Common myeloid progenitor, CD34-positive (primary cell): Measurements from ENCODE around the gene SLC28A3.

Source experiments
- CTCF ChIA-PET: fragments of 350-600 bp; sonication (Branson Sonifier 250); formaldehyde crosslinking; loops from one replicate; lab custom pipeline; 2021; ENCODE audit warnings: antibody characterized with exemption; lab: Charles Lee
- POLR2A ChIA-PET: fragments of 350-600 bp; sonication (Branson Sonifier 250); formaldehyde crosslinking; loops from one replicate; lab custom pipeline; 2021; ENCODE audit warnings: antibody characterized with exemption; lab: Charles Lee
- DNase-seq, 3 donors: peaks; one replicate each; pipeline versions ENCODE4 v3.0.0 to v3.0.0-alpha.2; 2013
- H3K27ac ChIP-seq, 2 experiments: 1 replicate in 1 of 2; 2 replicates in 1 of 2; pipeline ENCODE4 v1.7.0; 2013; ENCODE audit warnings: inconsistent platforms in 2 of 2, low read length in 2 of 2, mild to moderate bottlenecking in 2 of 2, low read depth in 1 of 2, moderate library complexity in 1 of 2; ENCODE audit not compliant: severe bottlenecking in 2 of 2, insufficient read depth in 1 of 2, poor library complexity in 1 of 2
- H3K27me3 ChIP-seq, 5 experiments: replicated peaks in 2 of 5; 1 replicate in 3 of 5; 2 replicates in 2 of 5; pipeline versions ENCODE4 v1.6.1 to v1.7.0; 2013; ENCODE audit warnings: low read length in 4 of 5, mild to moderate bottlenecking in 2 of 5, moderate library complexity in 2 of 5, inconsistent platforms in 1 of 5; ENCODE audit not compliant: insufficient read depth in 5 of 5, control insufficient read depth in 4 of 5
- H3K36me3 ChIP-seq, 4 experiments: 1 replicate in 2 of 4; 2 replicates in 2 of 4; pipeline versions ENCODE4 v1.6.1 to v1.7.0; 2013; ENCODE audit warnings: low read length in 3 of 4, control low read depth in 1 of 4, mild to moderate bottlenecking in 1 of 4; ENCODE audit not compliant: control insufficient read depth in 4 of 4, insufficient read depth in 4 of 4
- H3K4me1 ChIP-seq, 4 experiments: 1 replicate in 3 of 4; 2 replicates in 1 of 4; pipeline versions ENCODE4 v1.6.1 to v1.7.1; 2013; ENCODE audit warnings: low read length in 3 of 4, mild to moderate bottlenecking in 3 of 4, control low read depth in 1 of 4, inconsistent platforms in 1 of 4, moderate library complexity in 1 of 4; ENCODE audit not compliant: control insufficient read depth in 4 of 4, insufficient read depth in 4 of 4; ENCODE audit errors: control extremely low read depth in 1 of 4
- H3K4me3 ChIP-seq, 7 experiments: 1 replicate in 4 of 7; 2 replicates in 3 of 7; pipeline versions ENCODE4 v1.5.1 to v1.7.0; 2013; ENCODE audit warnings: mild to moderate bottlenecking in 7 of 7, low read length in 6 of 7, moderate library complexity in 6 of 7, inconsistent platforms in 2 of 7, low read depth in 2 of 7, control low read depth in 1 of 7; ENCODE audit not compliant: insufficient read depth in 4 of 7, control insufficient read depth in 1 of 7; ENCODE audit errors: extremely low read depth in 1 of 7
- H3K9me3 ChIP-seq, 5 experiments: 1 replicate in 4 of 5; 2 replicates in 1 of 5; pipeline versions ENCODE4 v1.6.1 to v1.7.1; 2013; ENCODE audit warnings: low read length in 4 of 5, mild to moderate bottlenecking in 2 of 5, inconsistent platforms in 1 of 5, low read depth in 1 of 5, moderate library complexity in 1 of 5; ENCODE audit not compliant: control insufficient read depth in 4 of 5, insufficient read depth in 2 of 5; ENCODE audit errors: control extremely low read depth in 1 of 5
- WGBS: methylation state at CpG from one replicate; pipeline ENCODE4 v1.1.5; 2013; ENCODE audit not compliant: insufficient coverage; 5-methylcytosine and 5-hydroxymethylcytosine counted together

The SLC28A3 gene

DNA sequence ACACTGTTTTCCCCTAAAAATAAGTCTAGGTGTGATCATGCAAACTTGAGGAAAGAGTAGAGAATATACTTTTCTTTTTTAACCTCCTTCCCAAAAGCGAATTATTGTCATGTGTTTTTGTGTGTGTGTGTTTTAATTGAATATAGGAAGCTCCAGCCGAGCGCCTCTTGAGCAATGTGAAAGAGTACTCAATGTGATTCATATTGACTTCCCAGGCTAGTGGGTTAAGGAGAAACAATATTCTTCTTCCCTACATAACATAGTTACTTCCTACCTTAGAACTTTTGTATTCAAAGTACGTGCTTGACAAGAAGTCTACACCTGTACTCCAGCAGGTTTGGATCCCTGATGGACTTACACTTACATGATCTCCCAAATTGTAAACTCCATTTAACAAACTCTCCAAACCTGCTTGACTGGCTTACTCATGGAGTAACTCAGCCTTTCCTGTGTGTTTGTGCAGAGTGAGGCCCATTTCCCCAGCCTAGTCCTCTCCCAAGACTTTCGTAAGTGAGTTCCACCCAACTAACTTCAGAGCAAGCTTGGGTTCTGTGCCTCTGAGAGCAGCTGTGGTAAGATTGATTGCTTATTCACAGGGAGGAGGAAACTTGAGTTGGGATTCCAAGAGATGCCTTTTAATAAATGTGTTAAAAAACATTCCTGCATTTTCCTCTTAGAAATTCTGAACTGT lies 9.3 kb downstream of the SLC28A3 start:
- H3K36me3 ChIP-seq: no peaks in the 10 kb centered on the region
- peaks cover 0 to 10% (median 4%) of the 10 kb centered on the region in 5 experiments for H3K9me3 ChIP-seq
- H3K27ac ChIP-seq: no peak overlapping the region
- ChIA-PET POLR2A (no interaction called here), CTCF (no interaction called here)
- H3K4me3 ChIP-seq: peak overlapping the region in 1 of 7 experiments; percentile 4
- no peak for DNase-seq
- no peaks in the 10 kb centered on the region for H3K4me1 ChIP-seq
- H3K27me3 ChIP-seq: peaks cover 0 to 5% (median 0%) of the 10 kb centered on the region in 5 experiments
- 100% methylated on average over 1 of the region's 5 CpGs for WGBS

DNA sequence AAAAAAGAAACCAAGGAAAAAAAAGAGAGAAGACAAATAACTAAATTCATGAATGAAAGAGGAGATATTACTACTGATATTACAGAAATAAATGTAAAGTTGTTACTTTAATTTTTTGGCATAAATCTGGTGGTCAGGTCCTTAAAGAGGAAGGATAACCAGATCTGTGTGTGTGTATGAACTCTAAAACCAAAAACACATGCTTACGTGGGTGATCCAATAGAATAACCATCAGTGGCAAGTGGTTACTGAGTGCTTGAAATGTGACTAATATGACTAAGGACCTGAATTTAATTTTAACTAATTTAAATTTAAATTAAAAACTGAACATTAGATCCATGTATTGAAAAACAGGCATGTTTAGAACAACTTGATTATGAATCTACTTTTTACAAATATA lies 10.3 kb downstream of the SLC28A3 start:
- DNase-seq: no peak
- H3K4me3 ChIP-seq: no peak overlapping the region
- no peaks in the 10 kb centered on the region for H3K4me1 ChIP-seq
- H3K9me3 ChIP-seq: peaks cover 0 to 10% (median 4%) of the 10 kb centered on the region in 5 experiments
- peaks cover 0 to 5% (median 0%) of the 10 kb centered on the region in 5 experiments for H3K27me3 ChIP-seq
- no peak overlapping the region for H3K27ac ChIP-seq
- no peaks in the 10 kb centered on the region for H3K36me3 ChIP-seq
- no CpG with 5 or more reads among the region's 1 CpG for WGBS
- ChIA-PET CTCF (interaction anchor here (1.3 kb wide), 1 partner anchor 27 kb away, joined by 3 read pairs; no protein-coding TSS in a partner anchor), POLR2A (no interaction called here)

DNA sequence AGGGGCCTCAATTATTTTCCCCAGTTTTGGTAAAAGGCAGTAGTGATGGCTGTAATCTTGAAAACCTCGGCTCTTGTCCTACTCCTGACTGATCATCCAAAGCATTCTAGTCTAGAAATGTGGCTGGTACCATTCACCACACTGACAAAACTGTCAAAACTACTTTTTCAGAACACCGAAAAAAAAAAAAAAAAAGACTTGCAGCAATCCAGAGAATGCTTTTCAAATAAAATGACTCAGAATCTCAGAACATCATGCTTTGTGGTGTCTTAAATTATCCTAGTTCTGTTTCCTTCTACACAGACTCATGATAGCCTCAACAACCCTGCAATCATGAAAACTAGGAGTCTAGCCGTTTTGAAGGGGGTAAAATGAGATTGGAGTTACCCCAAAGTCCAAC lies 13.4 kb downstream of the SLC28A3 start:
- POLR2A ChIA-PET: no interaction called here
- Histone ChIP-seq H3K27ac (no peak overlapping the region), H3K4me1 (peaks cover 0 to 8% (median 1%) of the 10 kb centered on the region in 4 experiments), H3K4me3 (no peak overlapping the region), H3K9me3 (peaks cover 0 to 10% (median 4%) of the 10 kb centered on the region in 5 experiments), H3K36me3 (no peaks in the 10 kb centered on the region), H3K27me3 (peaks cover 0 to 5% (median 0%) of the 10 kb centered on the region in 5 experiments)
- no peak for DNase-seq
- no CpG with 5 or more reads among the region's 3 CpGs for WGBS
- CTCF ChIA-PET: no interaction called here

DNA sequence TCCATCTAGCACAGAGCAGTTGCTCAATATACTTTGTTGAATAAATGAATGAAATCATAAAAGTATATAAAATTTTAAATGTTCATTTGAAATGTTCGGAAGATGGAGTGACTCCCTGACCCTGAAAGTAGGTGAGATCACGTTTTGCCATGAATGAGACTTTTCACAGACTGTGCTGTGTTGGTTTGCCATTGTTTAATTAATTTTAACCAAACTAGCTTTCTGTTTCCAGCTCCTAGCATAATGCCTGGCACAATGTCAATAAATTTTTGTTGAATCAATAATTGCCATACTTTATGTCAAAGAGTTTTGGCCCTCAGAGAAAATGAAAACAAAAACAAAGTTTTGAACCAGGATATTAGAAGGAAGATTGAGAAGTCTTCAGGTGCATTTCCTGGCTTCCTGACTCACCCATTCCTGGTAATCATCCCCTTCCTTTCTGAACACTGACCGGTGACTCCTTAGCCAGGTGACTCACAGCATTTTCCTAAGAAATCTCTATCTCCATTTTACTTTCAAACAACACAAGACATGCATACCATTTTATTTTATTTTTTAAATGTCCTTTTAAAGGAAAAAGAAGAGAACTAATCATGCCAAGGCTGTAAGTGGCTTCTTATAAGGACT lies 15.1 kb downstream of the SLC28A3 start:
- POLR2A ChIA-PET: no interaction called here

DNA sequence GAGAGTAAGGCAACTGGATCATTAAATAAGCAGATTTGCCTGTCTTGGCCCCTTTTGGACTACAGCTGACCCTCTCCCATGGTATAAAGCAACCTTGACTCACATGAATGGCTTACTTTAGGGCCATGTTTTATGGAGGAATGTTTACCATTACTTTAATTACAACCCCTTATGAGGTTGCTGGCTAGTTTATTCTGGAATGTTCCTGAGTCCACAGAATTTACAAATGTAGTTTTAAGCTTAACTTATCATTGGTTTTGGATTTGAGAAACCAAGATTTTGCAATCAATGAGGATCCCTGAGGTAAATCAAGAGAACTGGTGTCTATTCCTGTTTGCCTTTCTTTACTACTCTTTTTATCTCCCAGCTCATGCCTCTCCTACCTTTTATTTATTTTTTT lies 15.7 kb downstream of the SLC28A3 start:
- no peak overlapping the region for H3K4me3 ChIP-seq
- no peaks in the 10 kb centered on the region for H3K36me3 ChIP-seq
- H3K9me3 ChIP-seq: peaks cover 0 to 10% (median 4%) of the 10 kb centered on the region in 5 experiments
- peaks cover 0 to 8% (median 1%) of the 10 kb centered on the region in 4 experiments for H3K4me1 ChIP-seq
- no peaks in the 10 kb centered on the region for H3K27me3 ChIP-seq
- H3K27ac ChIP-seq: no peak overlapping the region
- CTCF ChIA-PET: interaction anchor here (1.5 to 2.0 kb wide), 2 partner anchors 10 to 64 kb away, joined by 3 to 5 read pairs; no protein-coding TSS in a partner anchor
- POLR2A ChIA-PET: no interaction called here
- no peak for DNase-seq

More for the DNA sequence above, 15.1 kb downstream of the SLC28A3 start:
- Histone ChIP-seq H3K4me1 (peaks cover 0 to 8% (median 1%) of the 10 kb centered on the region in 4 experiments), H3K9me3 (peaks cover 0 to 10% (median 4%) of the 10 kb centered on the region in 5 experiments), H3K36me3 (no peaks in the 10 kb centered on the region), H3K27me3 (no peaks in the 10 kb centered on the region), H3K27ac (no peak overlapping the region), H3K4me3 (no peak overlapping the region)
- no peak for DNase-seq
- CTCF ChIA-PET: interaction anchor here (1.2 to 2.0 kb wide), 3 partner anchors 10 to 64 kb away, joined by 3 to 5 read pairs (median 3); no protein-coding TSS in a partner anchor
- WGBS: 86% methylated on average over 1 of the region's 3 CpGs

DNA sequence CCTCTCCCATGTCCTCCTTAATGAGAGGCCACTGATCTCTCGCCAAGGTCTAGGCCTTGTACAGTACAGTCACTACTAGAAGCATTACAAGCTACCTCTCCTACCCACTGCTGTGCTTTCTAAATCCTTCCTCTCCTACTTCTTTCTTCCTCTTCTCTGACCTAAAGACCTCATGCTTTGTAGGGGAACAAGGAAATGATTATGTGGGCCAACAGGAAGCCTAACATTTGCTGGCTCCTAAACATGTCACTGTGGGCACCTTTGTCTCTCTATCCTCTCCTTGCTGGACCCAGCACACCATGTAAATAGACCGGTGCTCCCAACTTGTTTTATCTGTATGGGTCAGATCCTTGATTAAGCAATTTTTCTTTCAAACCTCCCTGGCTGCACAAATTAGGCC lies 16.7 kb downstream of the SLC28A3 start:
- POLR2A ChIA-PET: no interaction called here
- 69% methylated on average over 2 of the region's 2 CpGs for WGBS

DNA sequence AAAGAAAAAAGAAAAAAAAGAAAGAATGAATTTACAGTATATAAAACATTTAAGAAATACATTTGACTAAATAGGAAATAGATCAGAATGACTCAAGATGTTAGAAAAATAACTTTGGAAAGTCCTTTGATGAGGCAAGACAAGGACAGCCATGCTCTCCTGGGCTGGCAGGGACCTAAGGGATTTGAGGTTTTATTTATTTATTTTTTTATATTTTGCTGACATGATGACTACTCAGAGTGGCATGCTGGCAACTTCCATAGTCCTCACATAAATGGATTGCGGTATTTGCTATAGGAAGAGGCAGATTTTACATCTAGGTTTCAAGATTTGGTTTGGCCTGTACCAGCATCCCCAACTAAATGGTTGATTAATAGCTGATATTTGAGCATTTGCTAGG lies 17.7 kb downstream of the SLC28A3 start:
- CTCF ChIA-PET: no interaction called here
- no peaks in the 10 kb centered on the region for H3K36me3 ChIP-seq
- H3K4me3 ChIP-seq: no peak overlapping the region
- H3K9me3 ChIP-seq: peaks cover 0 to 5% (median 0%) of the 10 kb centered on the region in 5 experiments
- H3K27ac ChIP-seq: no peak overlapping the region
- H3K27me3 ChIP-seq: no peaks in the 10 kb centered on the region
- 100% methylated on average over 1 of the region's 1 CpG for WGBS
- no peak for DNase-seq
- H3K4me1 ChIP-seq: peaks cover 0 to 8% (median 1%) of the 10 kb centered on the region in 4 experiments
- POLR2A ChIA-PET: no interaction called here

More for the DNA sequence above, 16.7 kb downstream of the SLC28A3 start:
- Histone ChIP-seq H3K27me3 (no peaks in the 10 kb centered on the region), H3K27ac (no peak overlapping the region), H3K36me3 (no peaks in the 10 kb centered on the region), H3K9me3 (peaks cover 0 to 6% (median 4%) of the 10 kb centered on the region in 5 experiments), H3K4me1 (peaks cover 0 to 8% (median 1%) of the 10 kb centered on the region in 4 experiments), H3K4me3 (no peak overlapping the region)
- CTCF ChIA-PET: interaction anchor here (1.5 kb wide), 1 partner anchor 63 kb away, joined by 3 read pairs; no protein-coding TSS in a partner anchor
- DNase-seq: no peak
